HCT116 (cell line): ENCODE results near the gene UBIAD1.

Experiments used
- CEBPB ChIP-seq: IDR thresholded peaks from 2 replicates; pipeline ENCODE4 v1.6.1; 2012; ENCODE audit warnings: low read depth
- EZH2 ChIP-seq: fragments of 200-600 bp; sonication (generic); IDR thresholded peaks from 2 replicates; pipeline ENCODE4 v1.6.1; 2017; ENCODE audit warnings: antibody characterized with exemption, mixed run types
- EZH2phosphoT487 ChIP-seq: fragments of 200-600 bp; IDR thresholded peaks from 2 replicates; pipeline ENCODE4 v1.6.1; 2018; ENCODE audit warnings: antibody characterized with exemption, borderline replicate concordance
- FOSL1 ChIP-seq: IDR thresholded peaks from 2 replicates; pipeline ENCODE4 v1.6.1; 2012; ENCODE audit warnings: low read depth
- POLR2A ChIP-seq: IDR thresholded peaks from 2 replicates; pipeline ENCODE4 v1.7.0; 2011; ENCODE audit warnings: borderline replicate concordance; ENCODE audit not compliant: insufficient read depth, insufficient read length; ENCODE audit errors: extremely low read depth
- RAD21 ChIP-seq: IDR thresholded peaks from 2 replicates; pipeline ENCODE4 v1.6.1; 2012; ENCODE audit warnings: low read depth, mild to moderate bottlenecking
- YY1 ChIP-seq: IDR thresholded peaks from 2 replicates; pipeline ENCODE4 v1.6.1; 2011; ENCODE audit warnings: low read length, low read depth, moderate library complexity, mild to moderate bottlenecking; ENCODE audit not compliant: insufficient replicate concordance; ENCODE audit errors: extremely low read depth
- TF ChIP-seq, protein P1 (sequence below), 3 experiments: fragments of 200-600 bp in 1 of 3; sonication (generic) in 1 of 3; IDR thresholded peaks in 2 of 3; conservative IDR thresholded peaks in 1 of 3; 2 replicates each; pipeline ENCODE4 v1.5.1; 2012 to 2017; ENCODE audit warnings: low read depth in 2 of 3, low read length in 2 of 3, antibody characterized with exemption in 1 of 3, borderline replicate concordance in 1 of 3, control low read depth in 1 of 3, mild to moderate bottlenecking in 1 of 3, mixed read lengths in 1 of 3, mixed run types in 1 of 3, moderate library complexity in 1 of 3; ENCODE audit not compliant: insufficient read depth in 1 of 3
- TF ChIP-seq, protein P2 (sequence below): IDR thresholded peaks from 2 replicates; pipeline ENCODE4 v1.6.1; 2011; ENCODE audit warnings: mild to moderate bottlenecking, low read length, moderate library complexity; ENCODE audit not compliant: insufficient replicate concordance; ENCODE audit errors: extremely low read depth
- TF ChIP-seq, protein P3 (sequence below): IDR thresholded peaks from 2 replicates; pipeline ENCODE4 v1.6.1; 2012; ENCODE audit warnings: low read depth

DNA sequence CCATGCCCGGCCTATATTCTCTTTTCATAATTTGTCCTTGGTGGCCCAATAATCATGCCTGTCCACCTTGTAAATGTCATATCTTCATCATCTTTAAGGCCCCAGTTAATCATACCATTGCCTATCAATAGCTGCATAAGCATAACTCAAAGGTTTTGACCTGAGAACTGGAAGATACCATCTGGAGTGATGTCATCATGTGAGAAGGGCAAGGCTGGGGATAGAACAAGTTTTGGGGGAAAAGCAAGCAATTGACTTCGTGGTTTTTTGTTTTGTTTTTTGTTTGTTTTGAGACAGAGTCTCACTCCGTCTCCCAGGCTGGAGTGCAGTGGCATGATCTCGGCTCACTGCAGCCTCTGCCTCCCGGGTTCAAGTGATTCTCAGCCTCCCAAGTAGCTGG, 6.2 kb downstream of the UBIAD1 start:
- TF ChIP-seq, protein P1, sequence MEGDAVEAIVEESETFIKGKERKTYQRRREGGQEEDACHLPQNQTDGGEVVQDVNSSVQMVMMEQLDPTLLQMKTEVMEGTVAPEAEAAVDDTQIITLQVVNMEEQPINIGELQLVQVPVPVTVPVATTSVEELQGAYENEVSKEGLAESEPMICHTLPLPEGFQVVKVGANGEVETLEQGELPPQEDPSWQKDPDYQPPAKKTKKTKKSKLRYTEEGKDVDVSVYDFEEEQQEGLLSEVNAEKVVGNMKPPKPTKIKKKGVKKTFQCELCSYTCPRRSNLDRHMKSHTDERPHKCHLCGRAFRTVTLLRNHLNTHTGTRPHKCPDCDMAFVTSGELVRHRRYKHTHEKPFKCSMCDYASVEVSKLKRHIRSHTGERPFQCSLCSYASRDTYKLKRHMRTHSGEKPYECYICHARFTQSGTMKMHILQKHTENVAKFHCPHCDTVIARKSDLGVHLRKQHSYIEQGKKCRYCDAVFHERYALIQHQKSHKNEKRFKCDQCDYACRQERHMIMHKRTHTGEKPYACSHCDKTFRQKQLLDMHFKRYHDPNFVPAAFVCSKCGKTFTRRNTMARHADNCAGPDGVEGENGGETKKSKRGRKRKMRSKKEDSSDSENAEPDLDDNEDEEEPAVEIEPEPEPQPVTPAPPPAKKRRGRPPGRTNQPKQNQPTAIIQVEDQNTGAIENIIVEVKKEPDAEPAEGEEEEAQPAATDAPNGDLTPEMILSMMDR (IDR thresholded peaks at IDR 0.05 in 2 of 3, conservative IDR thresholded peaks at IDR 0.05 in 1 of 3; ENCODE audit: borderline replicate concordance in 1 of 3, insufficient read depth in 1 of 3, low read depth in 2 of 3, low read length in 2 of 3) = no peak
- no peak for TF ChIP-seq EZH2phosphoT487
- TF ChIP-seq EZH2 = no peak
- TF ChIP-seq CEBPB = no peak
- TF ChIP-seq, protein P2, sequence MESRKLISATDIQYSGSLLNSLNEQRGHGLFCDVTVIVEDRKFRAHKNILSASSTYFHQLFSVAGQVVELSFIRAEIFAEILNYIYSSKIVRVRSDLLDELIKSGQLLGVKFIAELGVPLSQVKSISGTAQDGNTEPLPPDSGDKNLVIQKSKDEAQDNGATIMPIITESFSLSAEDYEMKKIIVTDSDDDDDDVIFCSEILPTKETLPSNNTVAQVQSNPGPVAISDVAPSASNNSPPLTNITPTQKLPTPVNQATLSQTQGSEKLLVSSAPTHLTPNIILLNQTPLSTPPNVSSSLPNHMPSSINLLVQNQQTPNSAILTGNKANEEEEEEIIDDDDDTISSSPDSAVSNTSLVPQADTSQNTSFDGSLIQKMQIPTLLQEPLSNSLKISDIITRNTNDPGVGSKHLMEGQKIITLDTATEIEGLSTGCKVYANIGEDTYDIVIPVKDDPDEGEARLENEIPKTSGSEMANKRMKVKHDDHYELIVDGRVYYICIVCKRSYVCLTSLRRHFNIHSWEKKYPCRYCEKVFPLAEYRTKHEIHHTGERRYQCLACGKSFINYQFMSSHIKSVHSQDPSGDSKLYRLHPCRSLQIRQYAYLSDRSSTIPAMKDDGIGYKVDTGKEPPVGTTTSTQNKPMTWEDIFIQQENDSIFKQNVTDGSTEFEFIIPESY = no peak
- TF ChIP-seq YY1 = no peak
- no peak for TF ChIP-seq FOSL1
- TF ChIP-seq, protein P3, sequence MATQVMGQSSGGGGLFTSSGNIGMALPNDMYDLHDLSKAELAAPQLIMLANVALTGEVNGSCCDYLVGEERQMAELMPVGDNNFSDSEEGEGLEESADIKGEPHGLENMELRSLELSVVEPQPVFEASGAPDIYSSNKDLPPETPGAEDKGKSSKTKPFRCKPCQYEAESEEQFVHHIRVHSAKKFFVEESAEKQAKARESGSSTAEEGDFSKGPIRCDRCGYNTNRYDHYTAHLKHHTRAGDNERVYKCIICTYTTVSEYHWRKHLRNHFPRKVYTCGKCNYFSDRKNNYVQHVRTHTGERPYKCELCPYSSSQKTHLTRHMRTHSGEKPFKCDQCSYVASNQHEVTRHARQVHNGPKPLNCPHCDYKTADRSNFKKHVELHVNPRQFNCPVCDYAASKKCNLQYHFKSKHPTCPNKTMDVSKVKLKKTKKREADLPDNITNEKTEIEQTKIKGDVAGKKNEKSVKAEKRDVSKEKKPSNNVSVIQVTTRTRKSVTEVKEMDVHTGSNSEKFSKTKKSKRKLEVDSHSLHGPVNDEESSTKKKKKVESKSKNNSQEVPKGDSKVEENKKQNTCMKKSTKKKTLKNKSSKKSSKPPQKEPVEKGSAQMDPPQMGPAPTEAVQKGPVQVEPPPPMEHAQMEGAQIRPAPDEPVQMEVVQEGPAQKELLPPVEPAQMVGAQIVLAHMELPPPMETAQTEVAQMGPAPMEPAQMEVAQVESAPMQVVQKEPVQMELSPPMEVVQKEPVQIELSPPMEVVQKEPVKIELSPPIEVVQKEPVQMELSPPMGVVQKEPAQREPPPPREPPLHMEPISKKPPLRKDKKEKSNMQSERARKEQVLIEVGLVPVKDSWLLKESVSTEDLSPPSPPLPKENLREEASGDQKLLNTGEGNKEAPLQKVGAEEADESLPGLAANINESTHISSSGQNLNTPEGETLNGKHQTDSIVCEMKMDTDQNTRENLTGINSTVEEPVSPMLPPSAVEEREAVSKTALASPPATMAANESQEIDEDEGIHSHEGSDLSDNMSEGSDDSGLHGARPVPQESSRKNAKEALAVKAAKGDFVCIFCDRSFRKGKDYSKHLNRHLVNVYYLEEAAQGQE = no peak
- TF ChIP-seq POLR2A = no peak
- no peak for TF ChIP-seq RAD21
